Stimulated activated effector memory CD8-positive, alpha-beta T cell treated with anti-CD3 and anti-CD28 coated beads, Interleukin-12 subunit alpha, Interleukin-12 subunit beta, amount 100 ng/mL, for 72 hours (primary cell): Measurements from ENCODE around the gene G6PC2.
"Not testable (repeated sequence)": the region's sequence is repeated elsewhere in the genome, so short reads cannot be mapped to it uniquely, and the experiment has no call there.

Experiments
- ATAC-seq: fragments of 150-1000 bp; cut with Tn5 transposase; 2 replicates; pipeline ENCODE4 v1.10.0; 2021
- DNase-seq, 2 donors: peaks; one replicate each; pipeline ENCODE4 v3.0.0; 2021 to 2022; ENCODE audit warnings: low spot score in 2 of 2
- H3K27ac Mint-ChIP-seq: one replicate; pipeline ENCODE4 v1.8.0; 2022; ENCODE audit warnings: mild to moderate bottlenecking, mixed read lengths
- H3K36me3 Mint-ChIP-seq: one replicate; pipeline ENCODE4 v1.8.0; 2022; ENCODE audit warnings: mild to moderate bottlenecking, mixed read lengths
- H3K4me1 Mint-ChIP-seq: one replicate; pipeline ENCODE4 v1.8.0; 2022; ENCODE audit warnings: mixed read lengths
- H3K4me3 Mint-ChIP-seq: one replicate; pipeline ENCODE4 v1.8.0; 2022; ENCODE audit warnings: mild to moderate bottlenecking, mixed read lengths
- H3K9me3 Mint-ChIP-seq: one replicate; pipeline ENCODE4 v1.8.0; 2022; ENCODE audit warnings: mixed read lengths

The G6PC2 gene

DNA sequence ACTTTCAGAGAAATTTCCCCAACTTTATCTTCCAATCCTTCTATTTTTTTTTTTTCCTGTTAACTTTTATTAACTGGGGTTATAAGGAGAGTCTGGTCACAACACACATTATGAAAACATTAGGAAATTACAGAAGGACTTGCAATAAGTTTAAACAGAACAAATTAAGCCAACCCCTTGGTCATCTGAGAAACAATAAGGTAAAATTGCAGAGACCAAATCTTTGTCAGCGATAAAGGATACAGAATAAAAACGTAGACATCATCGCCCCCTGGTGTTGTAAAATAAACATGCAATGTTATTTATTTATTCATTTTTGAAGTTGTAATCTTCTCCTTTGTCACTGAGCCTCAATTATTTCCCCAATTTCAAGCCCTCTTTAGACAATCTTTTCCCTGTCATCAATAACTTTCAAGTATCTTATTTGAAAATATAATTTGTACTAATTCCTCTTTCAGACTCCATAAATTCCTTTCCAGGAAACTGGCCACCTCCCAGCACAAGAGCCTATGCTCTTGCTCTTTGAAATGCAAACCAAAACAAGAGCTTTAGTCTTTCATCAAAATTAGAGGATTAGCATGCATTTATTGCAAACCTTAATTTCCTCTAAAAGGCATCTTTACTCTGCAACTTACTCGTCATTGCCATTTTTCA lies 19.5 kb downstream of the G6PC2 start:
- ATAC-seq (no peak), DNase-seq (no peak)
- Mint-ChIP-seq H3K9me3 (no peaks in the 10 kb centered on the region), H3K4me3 (no peak overlapping the region), H3K27ac (no peak overlapping the region), H3K4me1 (no peaks in the 10 kb centered on the region), H3K36me3 (no peaks in the 10 kb centered on the region)

DNA sequence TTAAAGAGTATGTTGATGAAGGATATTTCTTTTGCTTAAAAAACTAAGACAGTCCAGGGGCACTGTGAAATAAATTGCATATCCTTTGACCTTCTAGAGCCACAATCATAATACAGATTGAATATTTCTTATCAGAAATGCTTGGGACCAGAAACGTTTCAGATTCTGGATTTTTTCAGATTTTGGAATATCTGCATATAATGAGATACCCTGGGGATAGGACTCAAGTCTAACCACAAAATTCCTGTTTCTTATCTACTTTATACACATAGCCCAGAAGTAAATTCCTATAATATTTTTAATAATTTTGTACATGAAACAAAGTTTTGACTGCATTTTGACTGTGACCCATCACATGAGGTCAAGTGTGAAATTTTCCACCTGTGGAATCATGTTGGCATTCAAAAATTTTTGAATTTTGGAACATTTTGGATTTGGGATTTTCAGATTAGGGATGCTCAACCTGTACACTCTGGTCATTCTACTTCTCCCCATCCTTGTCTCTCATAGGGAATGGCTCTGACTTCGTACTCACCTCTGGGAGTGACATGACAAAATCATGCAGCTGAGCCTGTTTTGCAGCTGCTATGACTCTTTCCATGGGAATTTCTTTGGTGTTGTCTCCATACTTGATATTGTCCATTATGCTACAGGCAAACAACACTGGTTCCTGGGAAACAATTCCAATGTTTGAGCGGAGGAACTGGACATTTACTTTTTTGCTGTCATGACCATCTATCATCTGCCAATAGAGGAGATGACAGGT lies 25.7 kb downstream of the G6PC2 start:
- no peaks in the 10 kb centered on the region for H3K9me3 Mint-ChIP-seq
- H3K27ac Mint-ChIP-seq, result no peak overlapping the region
- H3K4me3 Mint-ChIP-seq, result no peak overlapping the region
- ATAC-seq (no peak), DNase-seq (no peak)
- no peaks in the 10 kb centered on the region for H3K36me3 Mint-ChIP-seq
- H3K4me1 Mint-ChIP-seq, result no peaks in the 10 kb centered on the region

DNA sequence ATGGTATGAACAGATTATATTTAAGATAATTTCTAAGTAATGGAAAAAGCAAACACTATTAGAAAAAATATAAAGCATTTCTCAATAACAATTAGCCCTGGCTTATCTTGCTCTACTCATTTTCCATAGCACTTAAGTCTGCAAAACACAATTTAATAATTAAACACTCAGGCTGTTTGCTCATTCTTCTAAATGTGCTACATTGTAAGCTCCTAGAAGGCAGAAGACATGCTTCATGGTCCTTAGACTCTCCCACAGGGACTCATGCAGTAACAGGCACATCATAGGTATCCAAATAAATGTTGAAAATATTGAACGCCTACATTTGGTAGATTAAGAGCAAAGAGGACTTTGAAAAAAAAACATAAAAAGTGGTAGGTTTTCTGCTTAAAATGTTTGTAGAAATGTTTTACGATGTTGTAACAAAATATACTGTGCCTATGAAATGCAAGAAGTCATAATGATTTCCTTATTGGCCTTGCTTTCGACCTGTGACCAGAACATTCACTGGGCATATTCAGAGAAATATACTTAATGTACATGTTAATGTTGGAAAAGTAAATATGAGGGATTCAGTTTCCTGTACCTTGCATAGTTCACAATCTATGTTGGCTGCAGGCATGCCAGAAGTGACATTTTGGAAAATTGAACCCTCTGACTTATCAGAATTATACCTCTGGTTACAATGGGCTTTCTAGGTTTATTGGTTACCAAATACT lies 27.2 kb downstream of the G6PC2 start:
- H3K4me1 Mint-ChIP-seq, result no peaks in the 10 kb centered on the region
- ATAC-seq, result no peak

DNA sequence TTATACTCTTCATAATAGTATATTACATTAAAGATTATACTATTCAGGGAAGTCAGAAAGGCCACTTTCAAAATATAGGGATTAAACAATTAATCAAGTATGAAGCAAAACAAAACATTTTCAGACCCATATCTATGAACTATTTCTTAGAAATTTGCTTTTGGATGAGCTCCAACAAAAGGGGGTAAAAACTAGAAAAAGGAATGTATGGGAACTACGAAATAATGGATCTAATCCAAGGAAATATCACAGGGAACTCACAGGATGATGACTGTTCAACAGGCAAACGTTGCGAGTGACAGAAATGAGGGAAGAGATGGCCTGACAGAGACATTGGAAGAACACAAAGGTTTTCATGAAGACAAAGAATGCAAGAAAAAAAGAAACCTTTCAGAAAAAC lies 27.9 kb downstream of the G6PC2 start:
- no peak overlapping the region for H3K27ac Mint-ChIP-seq
- no peaks in the 10 kb centered on the region for H3K36me3 Mint-ChIP-seq
- no peaks in the 10 kb centered on the region for H3K4me1 Mint-ChIP-seq
- DNase-seq (no peak), ATAC-seq (no peak)
- H3K9me3 Mint-ChIP-seq, result no peaks in the 10 kb centered on the region
- no peak overlapping the region for H3K4me3 Mint-ChIP-seq

More for the DNA sequence above, 27.2 kb downstream of the G6PC2 start:
- H3K27ac Mint-ChIP-seq, result no peak overlapping the region
- H3K36me3 Mint-ChIP-seq, result no peaks in the 10 kb centered on the region
- no peak overlapping the region for H3K4me3 Mint-ChIP-seq
- DNase-seq, result no peak
- no peaks in the 10 kb centered on the region for H3K9me3 Mint-ChIP-seq

DNA sequence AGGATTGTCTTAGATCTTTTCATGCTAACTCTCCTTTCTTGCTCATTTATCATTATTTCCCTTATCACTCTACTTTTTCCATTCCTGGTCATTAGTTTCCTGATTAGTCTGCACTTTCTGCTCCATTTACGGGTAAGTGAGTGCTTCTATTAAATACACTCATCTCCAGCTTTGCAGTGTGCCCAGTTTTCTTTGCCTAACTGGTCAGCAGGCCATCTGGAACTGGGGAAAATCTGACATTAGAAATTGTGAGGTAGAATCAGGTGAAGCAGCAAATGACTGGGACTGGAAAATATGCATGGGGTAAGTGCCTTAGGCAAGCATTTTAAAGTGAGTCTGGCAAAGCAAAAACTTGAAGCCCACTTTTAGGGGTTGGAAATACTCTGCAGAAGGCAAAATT lies 29.2 kb downstream of the G6PC2 start:
- H3K4me3 Mint-ChIP-seq, result no peak overlapping the region
- ATAC-seq, result no peak
- no peak overlapping the region for H3K27ac Mint-ChIP-seq
- H3K36me3 Mint-ChIP-seq, result no peaks in the 10 kb centered on the region
- no peaks in the 10 kb centered on the region for H3K4me1 Mint-ChIP-seq
- DNase-seq, result no peak
- no peaks in the 10 kb centered on the region for H3K9me3 Mint-ChIP-seq

DNA sequence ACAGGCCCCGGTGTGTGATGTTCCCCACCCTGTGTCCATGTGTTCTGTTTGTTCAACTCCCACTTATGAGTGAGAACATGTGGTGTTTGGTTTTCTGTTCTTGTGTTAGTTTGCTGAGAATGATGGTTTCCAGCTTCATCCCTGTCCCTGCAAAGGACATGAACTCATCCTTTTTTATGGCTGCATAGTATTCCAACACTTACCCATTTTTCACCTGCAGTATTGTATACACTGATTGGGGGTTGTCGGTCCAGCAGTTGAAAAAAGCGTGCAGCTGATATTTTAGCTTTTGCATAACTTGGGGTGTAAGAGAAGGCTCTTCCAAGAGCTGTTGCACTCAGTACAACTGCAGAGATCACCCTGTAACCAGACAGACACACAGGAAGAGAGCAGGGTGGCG lies 31.1 kb downstream of the G6PC2 start:
- not testable (repeated sequence) for H3K4me1 Mint-ChIP-seq, DNase-seq, H3K9me3 Mint-ChIP-seq, H3K4me3 Mint-ChIP-seq, ATAC-seq, H3K36me3 Mint-ChIP-seq, H3K27ac Mint-ChIP-seq

DNA sequence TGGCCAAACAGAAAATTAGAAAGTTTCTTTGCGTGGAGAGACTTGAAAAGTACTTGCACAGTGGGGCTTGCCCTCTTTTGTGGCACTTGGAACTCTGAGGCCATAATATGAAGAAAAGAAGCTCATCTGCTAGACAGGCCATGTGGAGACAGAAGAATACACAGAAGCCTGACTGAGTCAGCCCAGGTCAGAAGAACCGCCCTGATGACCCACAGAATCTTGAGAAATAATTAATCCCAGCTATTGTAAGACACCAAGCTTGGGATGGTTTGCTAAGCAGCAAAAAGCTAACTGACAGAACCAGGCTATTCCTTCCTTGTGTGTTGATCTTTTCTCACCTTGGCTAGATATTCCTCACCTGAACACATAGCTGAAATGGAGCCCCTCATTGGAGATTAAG lies 33.7 kb downstream of the G6PC2 start:
- Mint-ChIP-seq H3K4me1 (peaks cover 2% of the 10 kb centered on the region), H3K27ac (no peak overlapping the region), H3K36me3 (no peaks in the 10 kb centered on the region), H3K9me3 (no peaks in the 10 kb centered on the region), H3K4me3 (no peak overlapping the region)
- DNase-seq (no peak), ATAC-seq (no peak)

DNA sequence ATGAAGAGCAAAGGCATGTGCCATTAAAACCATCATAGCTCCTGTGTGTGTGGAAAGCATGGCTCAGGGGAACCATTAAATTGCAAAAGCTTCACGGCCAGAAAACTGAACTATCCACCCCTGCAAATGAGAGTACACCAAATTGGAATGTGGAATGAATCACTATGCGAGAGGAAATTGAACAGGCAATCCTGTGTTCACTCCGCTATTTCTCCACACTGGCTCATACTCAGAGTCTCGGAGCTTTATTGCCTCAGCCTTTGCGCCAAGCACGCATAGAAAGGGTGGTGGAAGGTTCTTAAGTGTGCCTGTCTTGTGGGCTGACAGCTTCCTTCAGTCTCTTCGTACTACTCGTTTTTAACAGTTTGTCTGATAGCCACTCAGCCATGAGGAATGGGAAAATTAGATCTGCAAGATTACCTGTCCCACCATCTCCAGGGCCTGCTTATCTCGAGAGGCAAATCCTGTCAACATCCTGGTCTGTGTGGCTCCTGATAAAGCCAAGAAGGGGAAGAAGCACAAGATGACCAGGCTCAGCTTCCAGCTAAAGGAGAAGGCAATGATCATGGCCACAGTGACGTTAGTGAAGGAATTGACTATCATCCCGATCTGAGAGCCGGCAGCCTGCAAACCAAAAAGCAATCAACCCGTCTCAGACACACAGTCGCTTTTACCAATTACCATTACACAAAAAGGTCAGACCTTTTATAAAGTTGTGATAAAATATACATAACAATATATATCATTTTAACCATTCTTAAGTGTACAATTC lies 34.9 kb downstream of the G6PC2 start:
- H3K36me3 Mint-ChIP-seq, result no peaks in the 10 kb centered on the region

DNA sequence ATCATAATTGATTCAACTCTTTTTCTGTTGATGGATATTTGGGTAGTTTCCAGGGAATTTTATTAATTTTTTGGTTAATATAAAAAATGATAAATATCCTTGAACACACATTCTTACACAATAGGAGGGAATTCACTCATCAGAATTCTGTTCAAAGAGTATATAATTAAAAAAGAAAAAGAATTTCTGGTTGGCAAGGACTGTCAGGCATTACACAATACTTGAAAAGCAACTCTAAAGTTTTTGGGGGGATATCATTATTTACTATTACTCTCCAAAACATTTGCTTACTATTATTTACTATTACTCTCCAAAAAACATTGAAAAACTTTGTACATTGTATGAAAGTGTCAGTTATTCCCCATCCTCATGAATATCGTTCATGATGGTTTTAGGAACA lies 38.0 kb downstream of the G6PC2 start:
- no peaks in the 10 kb centered on the region for H3K9me3 Mint-ChIP-seq
- no peaks in the 10 kb centered on the region for H3K36me3 Mint-ChIP-seq
- H3K27ac Mint-ChIP-seq, result no peak overlapping the region
- no peak for DNase-seq
- H3K4me1 Mint-ChIP-seq, result peaks cover 8% of the 10 kb centered on the region
- ATAC-seq, result no peak
- no peak overlapping the region for H3K4me3 Mint-ChIP-seq

More for the DNA sequence above, 34.9 kb downstream of the G6PC2 start:
- no peak for ATAC-seq
- Mint-ChIP-seq H3K4me3 (no peak overlapping the region), H3K4me1 (peaks cover 8% of the 10 kb centered on the region), H3K9me3 (no peaks in the 10 kb centered on the region), H3K27ac (no peak overlapping the region)
- no peak for DNase-seq

DNA sequence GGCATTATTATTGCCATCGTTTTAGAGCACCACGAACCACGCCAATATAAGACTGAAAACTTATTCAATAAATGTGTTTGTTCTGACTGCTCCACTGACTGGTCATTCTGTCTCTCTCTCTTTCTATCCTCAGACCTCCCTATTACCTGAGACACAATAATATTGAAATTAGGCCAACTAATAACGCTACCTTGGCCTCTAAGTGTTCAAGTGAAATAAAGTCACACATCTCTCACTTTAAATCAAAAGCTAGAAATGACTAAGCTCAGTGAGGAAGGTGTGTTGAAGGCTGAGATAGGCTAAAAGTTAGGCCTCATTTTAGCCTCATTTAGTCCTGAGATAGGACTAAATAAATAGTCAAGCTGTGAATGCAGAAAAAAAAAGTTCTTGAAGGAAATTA lies 38.8 kb downstream of the G6PC2 start:
- Mint-ChIP-seq H3K27ac (no peak overlapping the region), H3K36me3 (no peaks in the 10 kb centered on the region), H3K9me3 (no peaks in the 10 kb centered on the region), H3K4me3 (no peak overlapping the region), H3K4me1 (peaks cover 8% of the 10 kb centered on the region)
- ATAC-seq (peak; percentile 88), DNase-seq (no peak)

DNA sequence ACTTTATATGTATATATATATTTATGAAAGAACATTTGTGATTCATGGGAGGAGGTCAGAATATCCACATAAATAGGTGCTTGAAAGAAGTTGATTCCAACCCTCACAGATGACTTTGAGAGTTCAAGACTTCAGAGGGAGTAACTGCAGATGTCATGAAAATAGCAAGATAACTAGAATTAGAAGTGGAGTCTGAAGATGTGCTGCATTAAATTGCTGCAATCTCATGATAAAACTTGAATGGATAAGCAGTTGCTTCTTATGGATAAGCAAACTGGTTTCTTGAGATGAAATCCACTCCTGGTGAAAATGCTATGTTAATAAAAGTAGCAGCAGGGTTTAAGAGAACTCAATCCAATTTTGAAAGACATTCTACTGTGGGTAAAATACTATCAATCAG lies 40.2 kb downstream of the G6PC2 start:
- Mint-ChIP-seq H3K4me1 (peaks cover 8% of the 10 kb centered on the region), H3K4me3 (no peak overlapping the region), H3K36me3 (no peaks in the 10 kb centered on the region), H3K27ac (no peak overlapping the region), H3K9me3 (no peaks in the 10 kb centered on the region)
- no peak for DNase-seq
- ATAC-seq, result no peak

DNA sequence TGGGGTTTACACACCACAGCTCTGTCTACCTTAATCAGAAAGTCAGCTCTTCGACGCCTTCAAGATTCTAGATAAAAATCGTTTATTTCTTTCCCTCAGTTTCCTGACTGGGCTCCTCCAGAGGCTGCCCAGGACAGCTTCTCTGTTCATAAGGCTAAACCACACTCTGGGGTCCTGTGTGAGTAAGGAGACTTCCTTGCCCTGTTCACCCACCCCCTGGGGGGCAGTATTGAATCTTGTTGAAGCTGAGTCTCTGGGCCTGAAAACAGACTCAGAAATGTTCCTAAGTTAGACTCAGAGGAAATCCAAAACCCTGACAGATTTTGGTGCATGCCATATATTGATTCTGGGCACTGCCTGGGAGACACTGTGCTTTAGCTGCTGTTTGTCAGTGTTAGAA lies 43.0 kb downstream of the G6PC2 start:
- Mint-ChIP-seq H3K27ac (no peak overlapping the region), H3K4me1 (peaks cover 8% of the 10 kb centered on the region), H3K4me3 (no peak overlapping the region), H3K9me3 (no peaks in the 10 kb centered on the region), H3K36me3 (no peaks in the 10 kb centered on the region)
- ATAC-seq, result peak; percentile 24
- no peak for DNase-seq

DNA sequence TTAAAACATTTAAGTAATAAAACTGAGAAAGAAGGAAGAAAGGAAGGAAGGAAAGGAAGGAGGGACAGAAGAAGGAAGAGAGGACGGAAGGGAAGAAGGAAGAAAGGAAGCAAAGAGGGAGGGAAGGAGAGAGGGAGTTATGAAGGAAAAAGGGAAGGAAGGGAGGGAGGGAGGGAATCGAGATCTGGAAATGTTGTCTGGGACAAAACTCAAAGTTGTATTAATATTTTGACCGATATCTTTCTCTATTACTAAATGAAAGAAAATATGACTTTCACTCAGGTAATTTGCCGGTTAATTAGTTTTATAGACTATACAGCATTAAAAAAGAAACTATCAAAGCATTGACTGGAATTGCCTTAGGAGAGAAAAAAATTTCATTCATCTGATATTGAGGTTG lies 44.4 kb downstream of the G6PC2 start:
- no peak for DNase-seq
- H3K27ac Mint-ChIP-seq, result no peak overlapping the region
- no peaks in the 10 kb centered on the region for H3K36me3 Mint-ChIP-seq
- ATAC-seq, result no peak
- no peak overlapping the region for H3K4me3 Mint-ChIP-seq
- H3K9me3 Mint-ChIP-seq, result no peaks in the 10 kb centered on the region
- H3K4me1 Mint-ChIP-seq, result no peaks in the 10 kb centered on the region

DNA sequence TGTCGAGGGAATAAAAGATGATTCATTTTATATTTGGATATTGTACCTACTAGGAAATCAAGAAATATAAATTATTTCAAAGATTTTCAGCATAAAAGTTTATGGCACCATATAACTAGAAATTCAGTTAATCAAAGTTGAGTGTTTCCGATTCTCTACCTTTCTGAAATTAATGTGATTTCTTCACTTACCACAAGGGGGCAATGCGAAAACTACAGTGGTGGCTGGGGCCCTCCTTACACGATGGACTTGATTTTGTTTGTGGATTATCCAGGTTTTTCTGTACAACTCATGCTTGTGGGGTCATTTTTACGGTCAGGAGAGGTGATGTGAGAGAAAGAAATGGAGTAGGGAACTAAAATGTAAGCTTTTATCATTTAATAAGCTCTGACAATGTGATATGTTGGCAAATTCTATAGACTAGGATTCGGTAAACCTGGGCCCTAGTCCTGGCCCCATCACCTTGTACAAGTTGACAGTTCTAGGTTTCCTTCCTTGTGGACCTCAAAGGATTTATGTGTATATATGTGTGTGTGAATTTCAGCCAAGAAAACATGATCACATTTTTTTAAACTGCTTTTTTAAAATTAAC lies 47.6 kb downstream of the G6PC2 start:
- ATAC-seq (no peak), DNase-seq (no peak)
- Mint-ChIP-seq H3K27ac (no peak overlapping the region), H3K36me3 (no peaks in the 10 kb centered on the region), H3K4me1 (no peaks in the 10 kb centered on the region), H3K9me3 (peaks cover 4% of the 10 kb centered on the region), H3K4me3 (no peak overlapping the region)

DNA sequence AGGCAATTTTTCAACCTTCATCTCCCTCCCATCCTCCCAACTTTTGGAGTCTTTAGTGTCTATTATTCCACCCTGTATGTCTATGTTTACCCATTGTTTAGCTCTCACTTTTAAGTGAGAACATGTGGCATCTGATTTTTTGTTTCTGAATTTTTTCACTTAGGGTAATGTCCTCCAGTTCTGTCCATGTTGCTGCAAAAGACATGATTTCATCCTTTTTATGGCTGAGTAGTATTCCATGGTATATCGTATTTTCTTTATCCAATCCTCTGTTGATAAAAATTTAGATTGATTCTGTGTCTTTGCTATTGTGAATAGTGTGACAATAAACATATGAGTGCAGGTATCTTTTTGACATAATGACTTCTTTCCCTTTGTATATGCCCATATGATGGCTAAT lies 48.2 kb downstream of the G6PC2 start:
- Mint-ChIP-seq H3K4me1 (no peaks in the 10 kb centered on the region), H3K36me3 (no peaks in the 10 kb centered on the region), H3K4me3 (no peak overlapping the region), H3K9me3 (peaks cover 4% of the 10 kb centered on the region), H3K27ac (no peak overlapping the region)
- no peak for ATAC-seq
- DNase-seq, result no peak
